Right lung (tissue), 5 donors: ENCODE results near the gene LIN7A. TPM values are rescaled to one million over a fixed set of nuclear protein-coding genes. Genes with fewer than 3 reads are reported as not detected.
"Not testable (repeated sequence)": the region's sequence is repeated elsewhere in the genome, so short reads cannot be mapped to it uniquely, and the experiment has no call there.

Source experiments
- DNase-seq, 2 donors: peaks; one replicate each; pipeline ENCODE4 v3.0.0-alpha.2; 2013
- polyA plus RNA-seq, 5 donors: library from polyadenylated mRNA; unstranded; fragments of 120-200 nt; gene quantifications; one replicate each; pipeline versions ENCODE4 v1.2.1 to v1.2.3, GENCODE V29; 2013; ENCODE audit warnings: inconsistent platforms in 1 of 5, low replicate concordance in 1 of 5; ENCODE audit not compliant: insufficient read length in 5 of 5, insufficient read depth in 1 of 5

LIN7A gene
- polyA plus RNA-seq, 5 donors: 12.1 to 25.6 (median 22.1) TPM

GRCh38 chr12:80813820-80814219, 123.9 kb downstream of the LIN7A start:
- no peak for DNase-seq

GRCh38 chr12:80811957-80812708, 125.6 kb downstream of the LIN7A start:
- DNase-seq: no peak

- DNase-seq: no peak
These were observed 126.9 kb downstream of the LIN7A start for GRCh38 chr12:80810874-80811273.

GRCh38 chr12:80807640-80808288, 130.0 kb downstream of the LIN7A start:
- DNase-seq: no peak

- no peak for DNase-seq
These were observed 132.6 kb downstream of the LIN7A start for GRCh38 chr12:80805106-80805505.

GRCh38 chr12:80802652-80803400, 134.9 kb downstream of the LIN7A start:
- no peak for DNase-seq

GRCh38 chr12:80798281-80798680, 139.5 kb downstream of the LIN7A start:
- no peak for DNase-seq

GRCh38 chr12:80794551-80794950, 143.2 kb downstream of the LIN7A start:
- DNase-seq: no peak

- no peak for DNase-seq
These were observed 144.9 kb downstream of the LIN7A start for GRCh38 chr12:80792861-80793260.

GRCh38 chr12:80791863-80792262, 145.9 kb downstream of the LIN7A start:
- DNase-seq: no peak

GRCh38 chr12:80788407-80788806, 149.3 kb downstream of the LIN7A start:
- not testable (repeated sequence) for DNase-seq

GRCh38 chr12:80782963-80783470, 154.7 kb downstream of the LIN7A start:
- not testable (repeated sequence) for DNase-seq

- DNase-seq: no peak
These were observed 156.4 kb downstream of the LIN7A start for GRCh38 chr12:80781313-80781712.

GRCh38 chr12:80780746-80781145, 157.0 kb downstream of the LIN7A start:
- DNase-seq: no peak

GRCh38 chr12:80778005-80778541, 159.7 kb downstream of the LIN7A start:
- peak; percentile 32 to 46 for DNase-seq

- no peak for DNase-seq
These were observed 160.1 kb downstream of the LIN7A start for GRCh38 chr12:80777587-80777986.

GRCh38 chr12:80776706-80777105, 161.0 kb downstream of the LIN7A start:
- no peak for DNase-seq

GRCh38 chr12:80770958-80771357, 166.8 kb downstream of the LIN7A start:
- DNase-seq: no peak

GRCh38 chr12:80769553-80770140, 168.1 kb downstream of the LIN7A start:
- no peak for DNase-seq

- DNase-seq: no peak
These were observed 170.8 kb downstream of the LIN7A start for GRCh38 chr12:80766897-80767296.

GRCh38 chr12:80766210-80766609, 171.5 kb downstream of the LIN7A start:
- no peak for DNase-seq

GRCh38 chr12:80763874-80764273, 173.9 kb downstream of the LIN7A start:
- DNase-seq: peak; percentile 27 to 38
